IMR-90 (cell line): ENCODE data around the gene KLKB1.

Experiments used
- BHLHE40 ChIP-seq: fragments of 150-350 bp; IDR thresholded peaks from 2 replicates; pipeline ENCODE4 v1.6.1; 2016; ENCODE audit warnings: mild to moderate bottlenecking, low read depth, low read length
- CEBPB ChIP-seq: IDR thresholded peaks from 2 replicates; pipeline ENCODE4 v1.6.1; 2012; ENCODE audit warnings: low read depth, low read length, improper control_type of control experiment
- FOS ChIP-seq: fragments of 150-350 bp; IDR thresholded peaks from 2 replicates; pipeline ENCODE4 v1.6.1; 2016; ENCODE audit warnings: low read depth, low read length
- MAFK ChIP-seq: IDR thresholded peaks from 2 replicates; pipeline ENCODE4 v1.6.1; 2012; ENCODE audit warnings: low read depth, low read length, improper control_type of control experiment
- MAZ ChIP-seq: IDR thresholded peaks from 2 replicates; pipeline ENCODE4 v1.6.1; 2012; ENCODE audit warnings: low read depth, mild to moderate bottlenecking, low read length, improper control_type of control experiment, moderate library complexity, borderline replicate concordance
- MXI1 ChIP-seq: IDR thresholded peaks from 2 replicates; pipeline ENCODE4 v1.6.1; 2012; ENCODE audit warnings: low read depth, mild to moderate bottlenecking, low read length, moderate library complexity, borderline replicate concordance
- POLR2A ChIP-seq: IDR thresholded peaks from 2 replicates; pipeline ENCODE4 v1.6.1; 2012; ENCODE audit warnings: mild to moderate bottlenecking, low read depth, low read length
- RAD21 ChIP-seq: IDR thresholded peaks from 2 replicates; pipeline ENCODE4 v1.6.1; 2012; ENCODE audit warnings: low read length, improper control_type of control experiment
- RFX5 ChIP-seq: IDR thresholded peaks from 2 replicates; pipeline ENCODE4 v1.8.0; 2012; ENCODE audit warnings: low read depth, mild to moderate bottlenecking, low read length, moderate library complexity
- TF ChIP-seq, protein P1 (sequence below): conservative IDR thresholded peaks from 2 replicates; pipeline ENCODE4 v1.5.1; 2012; ENCODE audit warnings: mild to moderate bottlenecking, low read depth, low read length, improper control_type of control experiment

DNA sequence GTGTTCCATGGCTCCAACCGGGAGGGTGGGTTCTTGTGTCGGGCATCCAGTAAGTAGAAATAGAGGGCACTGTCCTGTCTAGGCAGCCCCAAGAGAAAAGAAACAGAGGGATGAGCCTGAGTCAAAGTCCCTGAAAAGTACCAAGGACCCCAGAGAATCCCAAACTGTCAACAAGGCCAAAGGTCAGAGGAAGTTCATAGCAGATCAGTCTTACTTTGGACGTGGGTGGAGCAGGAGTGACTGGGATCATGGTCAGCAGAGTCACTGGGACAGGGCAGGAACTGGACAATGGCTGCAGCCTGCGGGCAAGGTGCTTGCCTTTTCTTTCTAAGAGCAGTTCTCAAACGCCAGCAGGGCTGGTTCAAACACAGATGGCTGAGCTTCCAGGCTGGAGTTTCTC, 56.0 kb downstream of the KLKB1 start:
- TF ChIP-seq, protein P1, sequence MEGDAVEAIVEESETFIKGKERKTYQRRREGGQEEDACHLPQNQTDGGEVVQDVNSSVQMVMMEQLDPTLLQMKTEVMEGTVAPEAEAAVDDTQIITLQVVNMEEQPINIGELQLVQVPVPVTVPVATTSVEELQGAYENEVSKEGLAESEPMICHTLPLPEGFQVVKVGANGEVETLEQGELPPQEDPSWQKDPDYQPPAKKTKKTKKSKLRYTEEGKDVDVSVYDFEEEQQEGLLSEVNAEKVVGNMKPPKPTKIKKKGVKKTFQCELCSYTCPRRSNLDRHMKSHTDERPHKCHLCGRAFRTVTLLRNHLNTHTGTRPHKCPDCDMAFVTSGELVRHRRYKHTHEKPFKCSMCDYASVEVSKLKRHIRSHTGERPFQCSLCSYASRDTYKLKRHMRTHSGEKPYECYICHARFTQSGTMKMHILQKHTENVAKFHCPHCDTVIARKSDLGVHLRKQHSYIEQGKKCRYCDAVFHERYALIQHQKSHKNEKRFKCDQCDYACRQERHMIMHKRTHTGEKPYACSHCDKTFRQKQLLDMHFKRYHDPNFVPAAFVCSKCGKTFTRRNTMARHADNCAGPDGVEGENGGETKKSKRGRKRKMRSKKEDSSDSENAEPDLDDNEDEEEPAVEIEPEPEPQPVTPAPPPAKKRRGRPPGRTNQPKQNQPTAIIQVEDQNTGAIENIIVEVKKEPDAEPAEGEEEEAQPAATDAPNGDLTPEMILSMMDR: no peak
- TF ChIP-seq RFX5 (no peak), MAFK (no peak), MXI1 (no peak), CEBPB (no peak), FOS (no peak), POLR2A (no peak), RAD21 (no peak), MAZ (no peak), BHLHE40 (no peak)
